Epithelial cell of proximal tubule (primary cell): ENCODE results near the gene PRR5. TPM values are rescaled to one million over a fixed set of nuclear protein-coding genes. Genes with fewer than 3 reads are reported as not detected.
"Not testable (repeated sequence)": the region's sequence is repeated elsewhere in the genome, so short reads cannot be mapped to it uniquely, and the experiment has no call there.

Experiments used
- DNase-seq: peaks from one replicate; pipeline ENCODE4 v3.0.0-alpha.2; 2011; ENCODE audit warnings: low read depth
- H3K4me3 ChIP-seq: 2 replicates; pipeline ENCODE4 v1.5.1; 2011; ENCODE audit warnings: low read depth, mild to moderate bottlenecking, low read length
- total RNA-seq: library from RNA; depleted of rRNA; stranded (reverse); fragments of >200 nt; gene quantifications from 2 replicates; pipeline ENCODE4 v1.2.3, GENCODE V29; 2015
- TF ChIP-seq, protein P1 (sequence below): conservative IDR thresholded peaks from 2 replicates; pipeline ENCODE4 v1.5.1; 2012; ENCODE audit warnings: low read depth, mild to moderate bottlenecking, low read length

Gene PRR5
- total RNA-seq, 1 donor from 2014 or later = 9.1 TPM

DNA sequence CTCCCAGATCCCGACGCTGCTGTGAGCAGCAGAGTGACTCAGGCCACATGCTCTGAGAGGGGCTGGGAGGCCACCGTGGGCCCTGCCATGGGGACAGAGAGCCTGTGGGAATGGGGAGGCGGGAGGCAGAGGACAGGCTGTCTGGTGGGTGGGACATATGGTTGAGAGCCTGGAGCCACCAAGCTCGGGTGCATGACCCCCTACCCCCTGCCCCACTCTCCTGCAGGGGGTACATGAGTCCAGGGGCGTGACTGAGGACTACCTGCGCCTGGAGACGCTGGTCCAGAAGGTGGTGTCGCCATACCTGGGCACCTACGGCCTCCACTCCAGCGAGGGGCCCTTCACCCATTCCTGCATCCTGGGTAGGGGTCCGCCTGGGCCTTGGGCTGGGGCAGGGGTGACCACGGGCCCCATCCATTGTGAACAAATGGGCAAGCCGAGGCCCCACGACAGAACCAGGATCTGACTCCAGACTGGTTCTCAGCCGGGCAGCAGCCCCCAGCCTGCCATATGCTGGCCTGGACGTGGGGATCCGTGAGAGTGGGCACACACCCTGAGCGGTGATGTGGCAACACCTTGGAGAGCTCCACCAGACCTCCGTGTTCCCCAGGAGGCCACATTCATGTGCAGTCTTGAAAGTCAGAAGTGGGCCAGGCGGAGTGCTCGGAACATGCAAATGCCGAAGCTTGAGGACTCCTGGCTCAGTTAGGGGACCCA lies 33.0 kb downstream of the PRR5 start:
- TF ChIP-seq, protein P1, sequence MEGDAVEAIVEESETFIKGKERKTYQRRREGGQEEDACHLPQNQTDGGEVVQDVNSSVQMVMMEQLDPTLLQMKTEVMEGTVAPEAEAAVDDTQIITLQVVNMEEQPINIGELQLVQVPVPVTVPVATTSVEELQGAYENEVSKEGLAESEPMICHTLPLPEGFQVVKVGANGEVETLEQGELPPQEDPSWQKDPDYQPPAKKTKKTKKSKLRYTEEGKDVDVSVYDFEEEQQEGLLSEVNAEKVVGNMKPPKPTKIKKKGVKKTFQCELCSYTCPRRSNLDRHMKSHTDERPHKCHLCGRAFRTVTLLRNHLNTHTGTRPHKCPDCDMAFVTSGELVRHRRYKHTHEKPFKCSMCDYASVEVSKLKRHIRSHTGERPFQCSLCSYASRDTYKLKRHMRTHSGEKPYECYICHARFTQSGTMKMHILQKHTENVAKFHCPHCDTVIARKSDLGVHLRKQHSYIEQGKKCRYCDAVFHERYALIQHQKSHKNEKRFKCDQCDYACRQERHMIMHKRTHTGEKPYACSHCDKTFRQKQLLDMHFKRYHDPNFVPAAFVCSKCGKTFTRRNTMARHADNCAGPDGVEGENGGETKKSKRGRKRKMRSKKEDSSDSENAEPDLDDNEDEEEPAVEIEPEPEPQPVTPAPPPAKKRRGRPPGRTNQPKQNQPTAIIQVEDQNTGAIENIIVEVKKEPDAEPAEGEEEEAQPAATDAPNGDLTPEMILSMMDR = no peak
- no peak for DNase-seq
- no peak overlapping the region for H3K4me3 ChIP-seq

DNA sequence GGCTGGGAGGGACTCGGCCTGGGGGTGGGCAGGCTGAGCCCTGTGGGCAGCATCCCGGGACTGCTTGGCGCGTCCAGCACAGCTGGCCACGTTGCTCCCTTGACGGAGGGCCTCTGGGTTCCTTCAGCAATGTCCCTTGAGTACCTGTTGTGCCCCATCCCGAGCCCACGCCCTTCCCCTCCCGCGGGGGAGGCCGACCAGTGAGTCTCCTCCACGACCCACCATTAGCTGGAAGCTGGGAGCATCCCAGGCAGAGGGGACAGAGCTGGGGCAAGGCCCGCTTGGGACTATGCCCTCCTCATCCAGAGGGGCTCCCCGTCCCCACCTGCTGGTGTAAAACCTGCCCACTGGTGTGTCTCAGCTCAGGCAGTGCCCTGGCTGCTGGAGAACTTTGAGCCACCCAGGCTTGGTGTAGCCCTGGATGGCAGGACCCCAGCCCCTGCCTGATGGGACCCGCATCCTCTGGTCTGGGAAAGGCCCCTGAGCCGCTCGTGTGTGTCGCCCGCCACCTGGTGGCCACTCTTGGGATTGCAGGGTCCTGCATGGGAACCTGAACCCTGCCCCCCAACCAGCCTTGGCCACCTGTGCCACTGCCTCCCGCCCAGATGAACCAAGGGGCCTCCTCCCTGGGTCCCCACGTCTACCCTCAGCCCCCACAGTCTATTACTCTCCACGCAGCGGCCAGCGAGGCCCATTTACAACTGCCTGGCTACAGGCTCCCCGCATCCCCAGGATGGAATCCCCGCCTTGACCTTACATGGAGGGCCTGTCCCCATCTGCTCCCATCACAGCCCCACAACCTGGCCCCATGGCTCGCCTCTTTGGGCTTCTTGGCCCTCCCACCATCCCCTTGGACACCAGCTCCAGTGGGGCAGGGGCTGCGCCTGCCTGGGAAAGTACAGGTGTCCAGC lies 33.8 kb downstream of the PRR5 start:
- no peak for DNase-seq

DNA sequence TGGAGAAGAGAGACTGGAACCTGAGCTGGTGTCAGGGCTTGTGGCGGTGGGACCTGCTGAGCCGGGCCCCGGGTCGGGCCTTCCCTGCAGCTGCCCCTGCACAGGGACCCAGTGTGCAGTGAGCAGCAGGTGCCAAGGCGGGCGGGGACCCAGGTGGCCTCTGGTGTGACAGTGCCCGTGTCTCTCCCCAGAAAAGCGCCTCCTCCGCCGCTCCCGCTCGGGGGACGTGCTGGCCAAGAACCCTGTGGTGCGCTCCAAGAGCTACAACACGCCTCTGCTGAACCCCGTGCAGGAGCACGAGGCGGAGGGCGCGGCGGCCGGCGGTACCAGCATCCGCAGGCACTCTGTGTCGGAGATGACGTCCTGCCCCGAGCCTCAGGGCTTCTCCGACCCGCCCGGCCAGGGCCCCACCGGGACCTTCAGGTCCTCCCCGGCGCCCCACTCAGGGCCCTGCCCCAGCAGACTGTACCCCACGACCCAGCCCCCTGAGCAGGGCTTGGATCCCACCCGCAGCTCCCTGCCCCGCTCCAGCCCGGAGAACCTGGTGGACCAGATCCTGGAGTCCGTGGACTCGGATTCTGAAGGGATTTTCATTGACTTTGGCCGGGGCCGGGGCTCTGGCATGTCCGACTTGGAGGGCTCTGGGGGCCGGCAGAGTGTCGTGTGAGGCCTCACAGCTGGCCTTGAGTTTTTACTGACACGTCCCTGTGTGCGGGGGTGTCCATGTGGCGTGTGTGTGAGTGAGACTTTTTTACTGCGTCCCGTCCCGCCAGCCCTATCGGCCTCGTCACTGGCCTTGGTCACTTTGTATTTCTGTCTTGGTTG lies 34.8 kb downstream of the PRR5 start:
- TF ChIP-seq, protein P1 = no peak
- H3K4me3 ChIP-seq = no peak overlapping the region
- DNase-seq = no peak

More for the DNA sequence above, 33.8 kb downstream of the PRR5 start:
- TF ChIP-seq, protein P1 = peak; percentile 66
- H3K4me3 ChIP-seq = no peak overlapping the region

DNA sequence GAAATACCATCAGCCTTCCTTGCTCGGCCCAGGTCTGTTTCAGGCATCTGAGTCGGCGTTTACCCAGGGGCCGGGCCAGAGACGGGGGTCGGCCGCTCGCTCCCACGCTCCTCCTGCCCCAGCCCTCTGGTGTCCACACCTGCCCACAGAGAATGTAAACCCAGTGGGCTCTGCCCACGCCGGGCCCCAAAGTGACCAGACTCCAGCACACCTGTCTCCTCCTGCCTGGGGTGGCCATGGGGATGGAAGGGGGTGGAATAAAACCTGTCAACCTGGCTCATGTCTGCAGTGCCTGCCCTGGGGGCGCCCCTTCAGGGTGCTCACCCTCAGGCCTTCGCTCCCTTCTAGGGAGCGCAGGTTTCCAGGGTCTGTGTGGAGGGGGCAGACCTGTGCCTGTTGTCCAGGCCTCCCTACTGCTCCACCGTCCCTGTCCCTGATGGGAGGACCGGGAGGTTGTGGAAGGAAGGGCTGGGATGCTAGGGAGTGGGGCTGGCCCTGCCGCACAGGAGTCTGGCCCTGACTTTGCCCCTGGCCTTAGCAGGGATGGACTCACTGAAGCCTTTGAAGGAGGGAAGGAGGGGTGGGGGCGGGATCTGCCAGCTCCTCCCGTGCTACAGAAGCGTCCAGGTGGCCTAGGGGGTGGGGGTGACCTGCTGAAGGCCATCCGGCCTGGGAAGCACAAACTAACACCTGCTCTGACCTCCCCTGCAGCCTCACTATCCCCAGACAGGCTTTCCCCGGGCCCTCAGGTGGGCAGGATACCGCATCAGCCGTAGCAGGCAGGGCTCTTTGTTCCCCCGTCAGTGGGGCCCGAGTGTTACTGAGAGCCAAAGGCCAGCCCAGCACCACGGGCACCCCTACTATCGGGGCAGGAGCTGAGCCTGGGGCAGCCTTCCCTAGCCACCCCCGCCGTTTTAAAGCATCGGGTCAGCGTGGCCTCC lies 35.7 kb downstream of the PRR5 start:
- H3K4me3 ChIP-seq = no peak overlapping the region

DNA sequence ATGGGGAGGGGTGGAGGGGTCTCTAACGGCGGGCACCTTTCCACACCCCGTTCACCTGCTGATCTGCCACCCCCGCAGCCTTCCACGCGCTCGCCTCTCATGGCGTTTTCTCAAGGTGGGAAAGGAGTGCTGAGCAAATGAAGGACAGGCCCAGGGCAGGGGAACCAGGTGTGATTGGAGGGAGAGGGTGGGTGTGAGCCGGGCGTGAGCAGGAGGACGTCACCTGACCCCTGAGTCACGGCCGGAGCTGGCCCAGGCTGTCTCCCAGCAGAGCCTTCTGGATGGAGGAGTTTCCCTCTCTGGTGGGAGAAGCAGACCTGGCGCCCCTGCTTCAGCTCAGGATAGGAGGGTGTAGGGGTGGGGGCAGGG lies 36.3 kb downstream of the PRR5 start:
- H3K4me3 ChIP-seq = no peak overlapping the region
- TF ChIP-seq, protein P1 = no peak
- DNase-seq = no peak

More for the DNA sequence above, 35.7 kb downstream of the PRR5 start:
- no peak for DNase-seq
- TF ChIP-seq, protein P1 = no peak

DNA sequence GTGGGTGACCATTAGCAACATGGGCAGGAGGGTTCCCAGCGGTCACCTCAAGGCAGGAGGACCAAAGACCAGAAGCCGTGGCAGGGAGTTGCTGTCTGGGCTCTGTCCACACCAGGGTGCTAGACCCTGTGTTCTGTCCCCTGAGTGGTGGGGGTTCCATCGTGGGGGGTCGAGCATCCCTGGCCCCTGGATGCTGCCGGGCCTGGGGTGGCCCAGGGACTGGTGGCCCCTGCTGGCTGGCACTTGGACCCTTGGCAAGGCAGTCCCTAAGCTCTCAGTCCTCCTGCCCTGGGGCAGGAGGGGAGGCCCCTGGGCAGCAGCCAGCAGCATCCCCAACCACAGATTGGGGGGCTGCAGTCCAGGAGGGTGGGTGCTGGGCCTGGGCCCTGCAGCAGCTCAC lies 37.0 kb downstream of the PRR5 start:
- DNase-seq = no peak
- TF ChIP-seq, protein P1 = no peak
- no peak overlapping the region for H3K4me3 ChIP-seq

DNA sequence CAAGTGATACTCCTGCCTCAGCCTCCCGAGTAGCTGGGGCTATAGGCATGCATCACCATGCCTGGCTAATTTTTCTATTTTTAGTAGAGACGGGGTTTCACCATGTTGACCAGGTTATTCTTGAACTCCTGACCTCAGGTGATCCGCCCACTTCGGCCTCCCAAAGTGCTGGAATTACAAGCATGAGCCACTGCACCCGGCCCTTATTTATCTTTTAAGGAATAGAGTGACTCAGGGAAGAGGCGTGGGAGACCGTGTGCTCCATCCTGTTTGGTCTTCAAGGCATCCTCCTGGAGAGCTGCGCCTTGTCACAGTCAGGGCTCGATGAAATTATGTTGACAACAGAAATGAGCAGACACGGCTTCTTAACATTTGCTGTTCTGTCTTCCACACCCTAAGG lies 37.7 kb downstream of the PRR5 start:
- not testable (repeated sequence) for DNase-seq, H3K4me3 ChIP-seq
